DOHH2 (cell line): ENCODE data around the gene DEDD.

Experiments
- EZH2phosphoT487 ChIP-seq: fragments of 200-600 bp; sonication (generic); IDR thresholded peaks from 2 replicates; pipeline ENCODE4 v1.6.1; 2017; ENCODE audit warnings: borderline replicate concordance, mild to moderate bottlenecking, antibody characterized with exemption, low read length, moderate library complexity, mixed read lengths
- TF ChIP-seq, protein P1 (sequence below): fragments of 200-600 bp; sonication (generic); IDR thresholded peaks from one replicate; pipeline ENCODE4 v1.5.1; 2014; ENCODE audit warnings: antibody characterized with exemption, mild to moderate bottlenecking, low read depth, low read length; ENCODE audit not compliant: poor library complexity, severe bottlenecking

DNA sequence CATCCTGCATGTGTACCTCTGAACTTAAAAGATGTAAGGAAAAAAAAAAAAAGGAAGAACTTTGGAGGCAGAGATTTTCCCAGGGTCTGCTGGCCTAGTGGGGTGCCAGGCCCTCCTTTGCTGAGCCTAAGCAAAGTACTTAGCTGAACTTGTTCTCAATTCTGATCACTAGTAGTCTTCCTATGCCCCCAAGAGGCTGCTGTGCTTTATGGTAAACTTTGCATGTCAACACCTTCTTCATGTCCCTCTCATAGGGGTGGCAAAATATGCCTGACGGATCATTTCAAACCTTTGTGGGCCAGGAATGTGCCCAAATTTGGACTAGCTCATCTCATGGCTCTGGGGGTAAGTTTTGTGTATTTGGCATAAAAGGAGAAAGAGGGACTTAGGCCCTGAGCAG is 25.4 kb upstream of the DEDD start:
- TF ChIP-seq, protein P1, sequence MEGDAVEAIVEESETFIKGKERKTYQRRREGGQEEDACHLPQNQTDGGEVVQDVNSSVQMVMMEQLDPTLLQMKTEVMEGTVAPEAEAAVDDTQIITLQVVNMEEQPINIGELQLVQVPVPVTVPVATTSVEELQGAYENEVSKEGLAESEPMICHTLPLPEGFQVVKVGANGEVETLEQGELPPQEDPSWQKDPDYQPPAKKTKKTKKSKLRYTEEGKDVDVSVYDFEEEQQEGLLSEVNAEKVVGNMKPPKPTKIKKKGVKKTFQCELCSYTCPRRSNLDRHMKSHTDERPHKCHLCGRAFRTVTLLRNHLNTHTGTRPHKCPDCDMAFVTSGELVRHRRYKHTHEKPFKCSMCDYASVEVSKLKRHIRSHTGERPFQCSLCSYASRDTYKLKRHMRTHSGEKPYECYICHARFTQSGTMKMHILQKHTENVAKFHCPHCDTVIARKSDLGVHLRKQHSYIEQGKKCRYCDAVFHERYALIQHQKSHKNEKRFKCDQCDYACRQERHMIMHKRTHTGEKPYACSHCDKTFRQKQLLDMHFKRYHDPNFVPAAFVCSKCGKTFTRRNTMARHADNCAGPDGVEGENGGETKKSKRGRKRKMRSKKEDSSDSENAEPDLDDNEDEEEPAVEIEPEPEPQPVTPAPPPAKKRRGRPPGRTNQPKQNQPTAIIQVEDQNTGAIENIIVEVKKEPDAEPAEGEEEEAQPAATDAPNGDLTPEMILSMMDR = no peak
- TF ChIP-seq EZH2phosphoT487 = no peak
